Vagina (tissue), 2 donors: ENCODE results near the gene C16orf87.

ENCODE experiments used
- CTCF ChIP-seq, 3 experiments: fragments of 450-650 bp in 2 of 3; fragments of 200-600 bp in 1 of 3; sonication (generic) in 1 of 3; IDR thresholded peaks; one replicate each; pipeline ENCODE4 v1.5.1; 2017 to 2019; ENCODE audit warnings: antibody characterized with exemption in 3 of 3, mild to moderate bottlenecking in 2 of 3, moderate library complexity in 2 of 3
- POLR2A ChIP-seq, 2 donors: fragments of 450-650 bp; IDR thresholded peaks; one replicate each; pipeline ENCODE4 v1.6.1; 2017; ENCODE audit warnings: antibody characterized with exemption in 2 of 2, mild to moderate bottlenecking in 2 of 2, moderate library complexity in 2 of 2
- POLR2AphosphoS5 ChIP-seq, 2 donors: sonication (generic); formaldehyde crosslinking; IDR thresholded peaks; one replicate each; pipeline ENCODE4 v1.9.0; 2017; ENCODE audit warnings: antibody characterized with exemption in 2 of 2, mild to moderate bottlenecking in 2 of 2, low read depth in 1 of 2; ENCODE audit not compliant: insufficient read depth in 1 of 2

- TF ChIP-seq CTCF (IDR thresholded peaks at IDR 0.05) (no peak), POLR2A (IDR thresholded peaks at IDR 0.05) (no peak), POLR2AphosphoS5 (IDR thresholded peaks at IDR 0.05; ENCODE audit: insufficient read depth in 1 of 2, low read depth in 1 of 2) (no peak)
Measured at GRCh38 chr16:46826631-46827030, 4.3 kb downstream of the C16orf87 start.
